Lower leg skin (tissue), 4 donors: ENCODE results near the gene ISYNA1. TPM values are rescaled to one million over a fixed set of nuclear protein-coding genes. Genes with fewer than 3 reads are reported as not detected.

ENCODE experiments used
- DNase-seq, 2 donors: peaks; one replicate each; pipeline ENCODE4 v3.0.0-alpha.2; 2019; ENCODE audit warnings: low spot score in 2 of 2
- H3K4me3 ChIP-seq: fragments of 200-600 bp; sonication (generic); 2 replicates; pipeline ENCODE4 v1.5.1; 2017; ENCODE audit warnings: mild to moderate bottlenecking, low read depth; ENCODE audit not compliant: poor library complexity, severe bottlenecking
- POLR2A ChIP-seq, 2 donors: fragments of 450-650 bp; IDR thresholded peaks; one replicate each; pipeline ENCODE4 v1.6.1; 2016 to 2017; ENCODE audit warnings: antibody characterized with exemption in 2 of 2, mild to moderate bottlenecking in 1 of 2, moderate library complexity in 1 of 2
- WGBS, 2 donors: methylation state at CpG; one replicate each; pipeline ENCODE4 v1.1.5; 2018; 5-methylcytosine and 5-hydroxymethylcytosine counted together
- intact Hi-C: fragments of 100-400 bp; cut with DNase I; formaldehyde crosslinking; loops from one replicate; pipeline ENCODE4 v1.15.0; 2023; ENCODE audit warnings: low total_unique reads
- total RNA-seq, 4 donors: library from RNA; depleted of rRNA; stranded (reverse); fragments of >200 nt; gene quantifications; one replicate each; pipeline ENCODE4 v1.1.0, GENCODE V29; 2016
- TF ChIP-seq, protein P1 (sequence below), 3 donors: fragments of 450-650 bp; IDR thresholded peaks; one replicate each; pipeline ENCODE4 v1.5.1; 2016; ENCODE audit warnings: antibody characterized with exemption in 3 of 3, mild to moderate bottlenecking in 3 of 3, moderate library complexity in 2 of 3

The ISYNA1 gene
- total RNA-seq, 4 donors from 2014 or later = 16.9 to 29.9 (median 22.3) TPM

DNA sequence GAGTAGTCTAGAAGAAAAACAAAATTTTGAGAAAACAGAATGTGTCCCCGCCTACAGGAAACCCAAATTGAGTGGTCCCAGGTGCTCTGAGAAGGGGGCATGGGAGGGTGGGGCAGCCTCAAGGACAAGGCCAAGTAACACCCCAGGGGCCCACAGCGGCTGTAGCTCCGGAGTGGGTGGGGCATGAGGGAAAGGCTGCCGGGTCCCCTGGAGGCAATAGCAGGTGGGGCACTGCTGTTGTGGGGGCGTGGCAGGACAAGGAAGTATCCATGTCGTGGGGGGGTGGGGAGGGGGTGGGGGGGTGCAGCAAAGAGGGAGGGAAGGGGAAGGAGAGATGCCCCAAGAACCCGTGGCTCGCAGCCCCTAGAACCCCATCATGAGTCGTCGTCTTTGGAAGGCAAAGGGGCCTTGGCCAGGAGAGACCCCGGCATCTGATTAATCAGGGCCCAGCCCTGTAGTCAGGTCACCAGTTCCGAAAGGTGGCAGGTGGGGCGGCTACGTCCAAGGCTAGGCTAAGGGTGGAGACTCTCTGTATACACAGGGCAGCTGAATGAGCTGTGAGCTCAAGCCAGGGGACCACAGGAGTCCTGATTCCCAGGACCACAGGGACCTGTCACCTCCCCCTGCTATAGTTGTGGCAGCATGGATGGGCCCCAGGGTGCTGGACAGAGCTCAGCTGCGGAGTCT lies 7.5 kb upstream of the ISYNA1 start:
- TF ChIP-seq POLR2A (IDR thresholded peaks at IDR 0.05) = no peak
- TF ChIP-seq, protein P1, sequence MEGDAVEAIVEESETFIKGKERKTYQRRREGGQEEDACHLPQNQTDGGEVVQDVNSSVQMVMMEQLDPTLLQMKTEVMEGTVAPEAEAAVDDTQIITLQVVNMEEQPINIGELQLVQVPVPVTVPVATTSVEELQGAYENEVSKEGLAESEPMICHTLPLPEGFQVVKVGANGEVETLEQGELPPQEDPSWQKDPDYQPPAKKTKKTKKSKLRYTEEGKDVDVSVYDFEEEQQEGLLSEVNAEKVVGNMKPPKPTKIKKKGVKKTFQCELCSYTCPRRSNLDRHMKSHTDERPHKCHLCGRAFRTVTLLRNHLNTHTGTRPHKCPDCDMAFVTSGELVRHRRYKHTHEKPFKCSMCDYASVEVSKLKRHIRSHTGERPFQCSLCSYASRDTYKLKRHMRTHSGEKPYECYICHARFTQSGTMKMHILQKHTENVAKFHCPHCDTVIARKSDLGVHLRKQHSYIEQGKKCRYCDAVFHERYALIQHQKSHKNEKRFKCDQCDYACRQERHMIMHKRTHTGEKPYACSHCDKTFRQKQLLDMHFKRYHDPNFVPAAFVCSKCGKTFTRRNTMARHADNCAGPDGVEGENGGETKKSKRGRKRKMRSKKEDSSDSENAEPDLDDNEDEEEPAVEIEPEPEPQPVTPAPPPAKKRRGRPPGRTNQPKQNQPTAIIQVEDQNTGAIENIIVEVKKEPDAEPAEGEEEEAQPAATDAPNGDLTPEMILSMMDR (IDR thresholded peaks at IDR 0.05) = no peak
- DNase-seq = no peak
- 70 to 74% methylated on average over 15 of the region's 15 CpGs for WGBS, 2 donors
- intact Hi-C loops = no loop called here
- no peak overlapping the region for H3K4me3 ChIP-seq

DNA sequence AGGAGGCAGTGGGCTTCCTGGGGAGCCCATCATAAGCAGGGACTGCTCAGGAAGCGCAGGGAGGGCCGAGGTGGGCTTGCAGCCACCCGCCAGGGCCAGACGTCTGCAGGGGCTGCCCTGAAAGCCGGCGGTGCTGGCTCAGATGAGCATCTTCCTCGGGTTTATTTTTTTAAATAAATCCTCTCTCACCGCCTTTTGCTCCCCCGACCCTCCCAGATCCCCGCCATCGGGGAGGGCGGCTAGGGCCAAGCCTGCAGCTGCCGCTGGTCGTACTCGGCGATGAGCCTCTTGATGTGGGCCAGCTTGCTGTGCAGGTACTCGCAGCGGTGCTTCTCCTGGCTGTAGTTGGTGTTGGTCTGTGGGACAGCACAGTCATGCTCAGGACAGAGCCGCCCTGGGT lies 6.6 kb upstream of the ISYNA1 start:
- TF ChIP-seq POLR2A (IDR thresholded peaks at IDR 0.05) = no peak
- TF ChIP-seq, protein P1 (IDR thresholded peaks at IDR 0.05) = no peak
- DNase-seq = no peak
- H3K4me3 ChIP-seq = no peak overlapping the region
- intact Hi-C loops = no loop called here
- 92 to 94% methylated on average over 18 to 19 of the region's 19 CpGs for WGBS, 2 donors

DNA sequence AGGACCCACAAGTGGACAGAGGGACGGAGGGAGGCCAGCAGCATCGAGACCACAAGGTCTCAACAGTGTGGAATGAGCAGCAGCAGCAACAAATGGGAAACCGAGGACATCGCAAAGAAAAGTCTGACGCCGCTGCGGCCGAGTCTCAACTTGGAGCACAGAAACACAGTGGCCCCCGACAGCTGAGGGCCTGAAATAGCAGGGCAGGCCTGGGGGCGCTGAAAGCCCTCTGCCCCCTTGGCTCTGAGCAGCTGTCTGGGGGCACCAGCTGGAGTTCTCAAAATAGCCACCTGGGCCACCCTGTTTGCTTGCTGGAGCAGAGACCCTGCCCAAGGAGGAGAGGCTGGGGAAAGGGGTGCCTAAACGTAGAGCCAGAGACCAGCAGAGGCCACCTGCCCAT lies 5.9 kb upstream of the ISYNA1 start:
- 92 to 96% methylated on average over 11 of the region's 11 CpGs for WGBS, 2 donors
- no peak for TF ChIP-seq POLR2A (IDR thresholded peaks at IDR 0.05)
- TF ChIP-seq, protein P1 (IDR thresholded peaks at IDR 0.05) = no peak
- DNase-seq = no peak
- no peak overlapping the region for H3K4me3 ChIP-seq
- intact Hi-C loops = no loop called here

DNA sequence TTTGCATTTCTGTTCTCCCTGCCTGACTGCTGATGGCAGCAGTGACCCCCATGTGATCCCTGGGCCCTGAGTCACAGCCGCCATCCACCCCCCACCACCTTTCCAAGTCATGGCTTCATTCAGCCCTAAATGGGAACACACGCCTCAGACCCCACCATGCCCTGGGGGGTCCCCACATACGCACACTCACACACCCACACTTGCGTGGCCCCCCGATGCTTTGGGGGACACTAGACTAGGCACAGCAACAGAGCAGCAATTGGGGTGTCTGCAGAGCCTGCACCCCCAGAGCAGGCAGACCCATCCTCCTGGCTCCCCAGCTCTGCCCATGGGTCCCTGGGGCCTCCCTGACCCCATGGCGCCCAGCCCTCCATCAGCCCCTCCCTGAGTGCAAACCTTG lies 5.5 kb upstream of the ISYNA1 start:
- no peak for TF ChIP-seq POLR2A (IDR thresholded peaks at IDR 0.05)
- TF ChIP-seq, protein P1 (IDR thresholded peaks at IDR 0.05) = no peak
- DNase-seq = no peak
- no peak overlapping the region for H3K4me3 ChIP-seq
- intact Hi-C loops = no loop called here
- WGBS, 2 donors = 90% methylated on average over 6 of the region's 6 CpGs

DNA sequence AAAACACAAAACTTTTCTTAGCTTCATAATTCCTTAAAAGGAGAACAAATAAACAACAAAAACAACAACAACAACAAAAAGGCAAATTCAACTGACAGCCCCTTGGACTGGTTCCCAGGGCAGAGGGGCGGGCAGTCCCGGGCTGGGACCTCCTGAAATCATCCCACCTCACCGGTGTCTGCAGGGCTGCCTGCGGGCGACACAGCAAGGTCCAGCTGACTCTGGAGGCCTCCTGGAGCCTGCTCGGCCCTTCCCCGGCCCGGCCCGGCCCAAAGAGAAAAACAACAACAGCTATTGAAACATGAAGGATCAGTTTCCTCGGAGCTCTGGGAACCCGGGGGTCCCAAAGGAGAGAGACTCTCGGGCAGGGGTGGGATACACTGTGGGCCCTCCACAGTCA lies 5.0 kb upstream of the ISYNA1 start:
- 83 to 87% methylated on average over 8 to 12 of the region's 12 CpGs for WGBS, 2 donors
- no peak overlapping the region for H3K4me3 ChIP-seq
- no peak for TF ChIP-seq POLR2A (IDR thresholded peaks at IDR 0.05)
- TF ChIP-seq, protein P1 (IDR thresholded peaks at IDR 0.05) = no peak
- no peak for DNase-seq
- intact Hi-C loops = no loop called here
